HG03521 (cell line): Measurements from ENCODE around the gene CNNM4.
A peak's percentile ranks its signal among the peaks of the same experiment; 100 is the strongest.

Source experiments
- ATAC-seq: cut with Tn5 transposase; IDR thresholded peaks from one replicate; pipeline ENCODE4 v1.9.1; 2021; ENCODE audit warnings: mild to moderate bottlenecking, moderate library complexity; ENCODE audit not compliant: unreplicated experiment

Gene CNNM4

GRCh38 chr2:96809216-96809882, 48.6 kb downstream of the CNNM4 start:
- no peak for ATAC-seq

- no peak for ATAC-seq
Observed at GRCh38 chr2:96809951-96810782, 49.5 kb downstream of the CNNM4 start.

GRCh38 chr2:96810783-96811192, 50.1 kb downstream of the CNNM4 start:
- no peak for ATAC-seq

GRCh38 chr2:96811917-96812316, 51.2 kb downstream of the CNNM4 start:
- ATAC-seq = no peak

GRCh38 chr2:96813656-96814055, 53.0 kb downstream of the CNNM4 start:
- ATAC-seq = no peak

- no peak for ATAC-seq
Observed at GRCh38 chr2:96815326-96816126, 54.8 kb downstream of the CNNM4 start.

GRCh38 chr2:96816127-96816835, 55.6 kb downstream of the CNNM4 start, which contains the start of gene CNNM3:
Gene CNNM3 (plus strand): TSS chr2:96816268. CDS start chr2:96816278, 10 bp downstream.
- ATAC-seq = peak; percentile 82

GRCh38 chr2:96816836-96817702, 56.4 kb downstream of the CNNM4 start:
- ATAC-seq = no peak

GRCh38 chr2:96817882-96818281, 57.2 kb downstream of the CNNM4 start:
- ATAC-seq = no peak

- ATAC-seq = no peak
Observed at GRCh38 chr2:96819128-96819875, 58.6 kb downstream of the CNNM4 start.

- ATAC-seq = no peak
Observed at GRCh38 chr2:96819876-96820511, 59.3 kb downstream of the CNNM4 start.

GRCh38 chr2:96821113-96821675, 60.5 kb downstream of the CNNM4 start:
- ATAC-seq = no peak

GRCh38 chr2:96822786-96823185, 62.1 kb downstream of the CNNM4 start:
- no peak for ATAC-seq

GRCh38 chr2:96823198-96823597, 62.5 kb downstream of the CNNM4 start:
- no peak for ATAC-seq

GRCh38 chr2:96824079-96824870, 63.6 kb downstream of the CNNM4 start:
- no peak for ATAC-seq

GRCh38 chr2:96825057-96825456, 64.4 kb downstream of the CNNM4 start:
- no peak for ATAC-seq

- ATAC-seq = no peak
Observed at GRCh38 chr2:96826546-96827278, 66.0 kb downstream of the CNNM4 start.
